GM13976 (cell line): Measurements from ENCODE around the gene TSG101.
A peak's percentile ranks its signal among the peaks of the same experiment; 100 is the strongest.

Experiments
- DNase-seq: peaks from one replicate; pipeline ENCODE4 v3.0.0; 2012; ENCODE audit warnings: low spot score
- in situ Hi-C: fragments of 300-500 bp; cut with MboI; formaldehyde crosslinking; loops from one replicate; pipeline ENCODE4 v1.12.0; 2022; ENCODE audit warnings: low sequenced_read_pairs, mixed read lengths, inconsistent platforms; ENCODE audit not compliant: unreplicated experiment
- TF ChIP-seq, protein P1 (sequence below): IDR thresholded peaks from 2 replicates; pipeline ENCODE4 v1.5.1; 2012; ENCODE audit warnings: borderline replicate concordance, mild to moderate bottlenecking; ENCODE audit not compliant: insufficient read depth; ENCODE audit errors: extremely low read depth, missing control alignments, control extremely low read depth

Gene TSG101, protein sequence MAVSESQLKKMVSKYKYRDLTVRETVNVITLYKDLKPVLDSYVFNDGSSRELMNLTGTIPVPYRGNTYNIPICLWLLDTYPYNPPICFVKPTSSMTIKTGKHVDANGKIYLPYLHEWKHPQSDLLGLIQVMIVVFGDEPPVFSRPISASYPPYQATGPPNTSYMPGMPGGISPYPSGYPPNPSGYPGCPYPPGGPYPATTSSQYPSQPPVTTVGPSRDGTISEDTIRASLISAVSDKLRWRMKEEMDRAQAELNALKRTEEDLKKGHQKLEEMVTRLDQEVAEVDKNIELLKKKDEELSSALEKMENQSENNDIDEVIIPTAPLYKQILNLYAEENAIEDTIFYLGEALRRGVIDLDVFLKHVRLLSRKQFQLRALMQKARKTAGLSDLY

DNA sequence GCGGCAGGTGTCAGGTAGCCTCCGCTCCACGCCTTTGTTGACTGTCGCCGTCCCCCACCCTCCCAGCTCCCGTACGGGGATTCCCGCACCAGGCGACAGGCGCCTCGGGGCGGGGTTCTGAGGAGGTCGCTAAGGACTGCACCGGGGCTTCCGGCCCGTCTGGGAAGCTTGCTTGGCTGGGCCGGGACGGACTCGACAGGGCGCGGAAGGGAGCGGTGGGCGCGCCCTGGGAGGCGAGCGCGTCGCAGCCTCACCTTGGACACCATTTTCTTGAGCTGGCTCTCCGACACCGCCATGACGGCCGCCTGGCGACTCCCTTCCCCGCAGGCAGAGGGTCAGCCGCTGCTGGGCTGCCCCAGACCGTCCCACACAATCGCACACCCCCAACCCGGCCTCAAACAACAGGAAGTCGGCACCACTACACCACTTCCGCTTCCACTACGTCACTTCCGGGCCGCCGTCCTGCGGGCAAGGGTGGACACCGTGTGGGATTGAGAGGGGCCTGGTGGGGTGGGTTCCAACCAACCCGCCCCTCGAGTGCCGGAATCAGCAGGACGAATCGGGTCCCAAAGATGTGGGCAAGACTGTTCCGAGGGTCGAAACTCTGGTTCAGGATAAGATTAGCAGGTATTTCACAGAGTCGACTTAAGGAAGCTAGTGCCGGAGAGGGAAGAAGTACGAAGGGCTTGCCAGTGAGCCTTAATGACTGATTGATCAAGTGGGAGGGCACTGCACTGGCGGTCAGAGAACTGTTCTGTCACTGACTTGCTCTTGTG lies at the start of gene TSG101:
Gene TSG101, minus strand, starts transcription at position 422 of the 776 bp plus-strand sequence. Its CDS starts 126 bp downstream, at position 296.
- in situ Hi-C loops, result no loop called here
- TF ChIP-seq, protein P1, sequence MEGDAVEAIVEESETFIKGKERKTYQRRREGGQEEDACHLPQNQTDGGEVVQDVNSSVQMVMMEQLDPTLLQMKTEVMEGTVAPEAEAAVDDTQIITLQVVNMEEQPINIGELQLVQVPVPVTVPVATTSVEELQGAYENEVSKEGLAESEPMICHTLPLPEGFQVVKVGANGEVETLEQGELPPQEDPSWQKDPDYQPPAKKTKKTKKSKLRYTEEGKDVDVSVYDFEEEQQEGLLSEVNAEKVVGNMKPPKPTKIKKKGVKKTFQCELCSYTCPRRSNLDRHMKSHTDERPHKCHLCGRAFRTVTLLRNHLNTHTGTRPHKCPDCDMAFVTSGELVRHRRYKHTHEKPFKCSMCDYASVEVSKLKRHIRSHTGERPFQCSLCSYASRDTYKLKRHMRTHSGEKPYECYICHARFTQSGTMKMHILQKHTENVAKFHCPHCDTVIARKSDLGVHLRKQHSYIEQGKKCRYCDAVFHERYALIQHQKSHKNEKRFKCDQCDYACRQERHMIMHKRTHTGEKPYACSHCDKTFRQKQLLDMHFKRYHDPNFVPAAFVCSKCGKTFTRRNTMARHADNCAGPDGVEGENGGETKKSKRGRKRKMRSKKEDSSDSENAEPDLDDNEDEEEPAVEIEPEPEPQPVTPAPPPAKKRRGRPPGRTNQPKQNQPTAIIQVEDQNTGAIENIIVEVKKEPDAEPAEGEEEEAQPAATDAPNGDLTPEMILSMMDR, result no peak
- peak; percentile 94 for DNase-seq

DNA sequence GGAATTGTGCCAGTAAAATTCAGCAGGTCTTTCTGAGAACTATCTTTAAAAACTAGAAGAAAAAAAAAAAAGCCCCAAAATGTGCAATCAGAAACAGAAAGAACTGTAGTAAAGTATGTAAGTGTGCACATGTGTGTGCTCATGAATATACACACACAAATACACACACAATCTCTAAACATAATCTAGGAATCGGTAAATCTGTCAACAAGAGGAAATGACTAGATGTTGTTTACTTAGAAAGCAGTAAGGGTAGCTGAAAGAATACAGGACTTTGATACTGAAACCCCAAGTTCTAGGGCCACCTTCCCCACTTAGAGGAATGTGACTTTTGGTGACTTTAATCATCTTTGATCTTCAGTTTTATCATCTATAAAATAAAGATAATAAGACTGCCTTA lies 48.6 kb upstream of the TSG101 start:
- in situ Hi-C loops, result no loop called here
- TF ChIP-seq, protein P1, result no peak
- no peak for DNase-seq

DNA sequence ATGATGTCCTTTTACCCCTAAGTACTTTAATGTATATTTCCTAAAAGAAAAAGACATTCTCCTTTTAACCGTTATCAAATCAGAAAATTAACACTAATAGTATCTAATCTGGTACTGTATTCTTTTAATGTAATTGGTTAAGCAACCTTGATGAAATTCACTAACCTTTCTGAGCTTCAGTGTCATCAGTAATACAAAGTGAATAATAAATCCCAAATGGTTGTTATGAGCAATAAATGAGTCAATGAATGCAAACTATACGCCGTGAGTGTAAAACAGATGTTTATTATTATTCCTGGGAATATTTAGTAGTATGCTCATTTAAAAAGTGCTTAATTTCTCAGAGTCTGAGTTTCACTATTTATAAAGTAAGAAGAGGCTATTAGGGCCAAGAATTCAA lies 40.3 kb upstream of the TSG101 start:
- no peak for DNase-seq
- in situ Hi-C loops, result no loop called here
- TF ChIP-seq, protein P1, result no peak

DNA sequence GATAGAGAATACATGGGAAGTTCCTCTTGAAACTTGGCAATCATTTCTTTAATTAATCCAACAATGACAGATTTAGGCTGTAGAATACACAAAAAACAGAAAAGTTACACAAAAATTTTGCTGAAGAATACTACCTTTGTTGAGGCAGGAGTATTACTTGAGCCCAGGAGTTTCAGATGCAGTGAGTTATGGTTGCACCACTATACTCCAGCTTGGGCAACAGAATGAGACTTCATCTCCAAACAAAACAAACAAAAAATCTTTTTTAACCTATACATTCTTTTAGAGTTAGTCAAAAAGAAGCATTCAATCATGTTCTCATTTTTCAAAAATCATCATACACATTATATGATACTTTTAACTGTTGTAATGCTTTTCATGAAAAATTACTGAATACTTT lies 39.7 kb upstream of the TSG101 start:
- in situ Hi-C loops, result no loop called here
- DNase-seq, result no peak
- TF ChIP-seq, protein P1, result no peak

DNA sequence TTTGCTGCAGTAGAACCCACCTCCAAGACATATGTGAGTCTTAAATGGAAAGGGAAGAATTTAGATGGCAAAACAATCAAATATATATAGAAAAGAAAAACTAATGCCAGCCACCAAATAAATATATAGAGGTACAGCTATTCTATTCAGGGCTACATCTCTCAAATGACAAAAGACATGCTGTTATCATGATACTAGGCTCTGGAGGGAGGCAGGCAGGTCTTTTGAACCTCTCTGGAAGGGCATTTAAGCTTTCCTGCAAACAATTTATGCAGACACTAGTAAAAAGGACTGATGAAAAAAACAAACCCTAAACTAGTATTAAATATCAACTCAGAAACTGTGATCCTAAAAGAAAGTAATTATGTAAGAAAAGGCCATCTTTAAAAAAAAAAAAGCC lies 37.4 kb upstream of the TSG101 start:
- TF ChIP-seq, protein P1, result no peak
- in situ Hi-C loops, result no loop called here
- DNase-seq, result no peak

DNA sequence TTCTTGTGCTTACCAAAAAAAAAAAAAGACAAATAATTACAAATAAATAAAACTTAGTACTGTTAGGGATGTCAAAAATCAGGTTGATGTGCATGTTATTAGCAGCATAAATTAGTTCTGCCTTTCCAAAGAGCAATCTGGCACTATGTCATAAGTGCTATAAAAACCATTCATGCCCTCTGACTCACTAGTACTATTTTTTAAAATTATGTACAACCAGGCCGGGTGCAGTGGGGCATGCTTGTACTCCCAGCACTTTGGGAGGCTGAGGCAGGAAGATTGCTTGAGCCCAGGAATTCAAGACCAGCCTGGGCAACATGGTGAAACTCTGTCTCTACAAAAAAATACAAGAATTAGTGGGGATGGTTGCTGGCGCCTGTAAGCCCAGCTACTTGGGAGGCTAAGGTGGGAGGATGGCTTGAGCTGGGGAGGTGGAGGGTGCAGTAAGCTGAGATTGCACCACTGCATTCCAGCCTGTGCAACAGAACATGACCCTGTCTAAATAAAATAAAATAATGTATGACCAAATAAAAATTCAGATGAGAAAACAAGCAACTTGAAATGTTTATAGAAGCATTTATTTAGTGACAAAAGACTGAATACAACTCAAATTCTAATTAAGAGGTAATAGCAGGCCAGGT lies 36.5 kb upstream of the TSG101 start:
- in situ Hi-C loops, result no loop called here
- TF ChIP-seq, protein P1, result no peak
- DNase-seq, result no peak
